GM23338 (cell line): Measurements from ENCODE around the gene EFCAB6. TPM values are rescaled to one million over a fixed set of nuclear protein-coding genes. Genes with fewer than 3 reads are reported as not detected.

Source experiments
- ATAC-seq: fragments of 200-7000 bp; cut with Tn5 transposase; 3 replicates; pipeline ENCODE4 v1.9.1; 2020
- DNase-seq: peaks from one replicate; pipeline ENCODE4 v3.0.0-alpha.2; 2015; ENCODE audit warnings: low spot score
- H2AFZ ChIP-seq: fragments of 200-600 bp; sonication (generic); 2 replicates; pipeline ENCODE4 v1.8.0; 2016; ENCODE audit warnings: antibody characterized with exemption, mild to moderate bottlenecking, moderate library complexity
- H3F3A ChIP-seq: fragments of 200-600 bp; sonication (generic); replicated peaks from 2 replicates; pipeline ENCODE4 v1.8.0; 2017; ENCODE audit warnings: antibody characterized with exemption, mixed run types, low read depth
- H3K27ac ChIP-seq: fragments of 200-600 bp; sonication (generic); 2 replicates; pipeline ENCODE4 v1.6.1; 2016; ENCODE audit warnings: low read depth
- H3K27me3 ChIP-seq: fragments of 200-600 bp; sonication (generic); 2 replicates; pipeline ENCODE4 v1.8.0; 2016; ENCODE audit warnings: mild to moderate bottlenecking, mixed run types, moderate library complexity; ENCODE audit not compliant: insufficient read depth
- H3K36me3 ChIP-seq: fragments of 200-600 bp; sonication (generic); 2 replicates; pipeline ENCODE4 v1.8.0; 2016; ENCODE audit warnings: mild to moderate bottlenecking; ENCODE audit not compliant: insufficient read depth
- H3K4me1 ChIP-seq: fragments of 200-600 bp; sonication (generic); 2 replicates; pipeline ENCODE4 v1.8.0; 2016; ENCODE audit warnings: mild to moderate bottlenecking, moderate library complexity; ENCODE audit not compliant: insufficient read depth
- H3K4me2 ChIP-seq: fragments of 200-600 bp; sonication (generic); 2 replicates; pipeline ENCODE4 v1.7.1; 2017; ENCODE audit warnings: mixed run types
- H3K4me3 ChIP-seq: fragments of 200-600 bp; sonication (generic); 2 replicates; pipeline ENCODE4 v1.6.1; 2016; ENCODE audit warnings: mixed run types
- H3K79me2 ChIP-seq: fragments of 200-600 bp; sonication (generic); replicated peaks from 2 replicates; pipeline ENCODE4 v1.8.0; 2017; ENCODE audit warnings: mild to moderate bottlenecking; ENCODE audit not compliant: insufficient read depth
- H3K9me2 ChIP-seq: fragments of 200-600 bp; sonication (generic); 2 replicates; pipeline ENCODE4 v1.8.0; 2017; ENCODE audit not compliant: insufficient read depth
- H4K20me1 ChIP-seq: fragments of 200-600 bp; sonication (generic); replicated peaks from 2 replicates; pipeline ENCODE4 v1.8.0; 2017; ENCODE audit warnings: mild to moderate bottlenecking; ENCODE audit not compliant: insufficient read depth
- H3K27ac Mint-ChIP-seq: 2 replicates; pipeline ENCODE4 v1.8.0; 2020; ENCODE audit warnings: inconsistent platforms, mild to moderate bottlenecking, moderate library complexity, mixed read lengths
- H3K27me3 Mint-ChIP-seq: 3 replicates; pipeline ENCODE4 v1.8.0; 2022; ENCODE audit warnings: low read depth, mild to moderate bottlenecking, moderate library complexity, mixed read lengths, inconsistent platforms; ENCODE audit not compliant: insufficient read depth, poor library complexity
- H3K36me3 Mint-ChIP-seq: 3 replicates; pipeline ENCODE4 v1.8.0; 2021; ENCODE audit warnings: low read depth, mild to moderate bottlenecking, inconsistent platforms, moderate library complexity, mixed read lengths
- H3K4me1 Mint-ChIP-seq: 3 replicates; pipeline ENCODE4 v1.8.0; 2020; ENCODE audit warnings: mild to moderate bottlenecking, inconsistent platforms, mixed read lengths
- H3K4me3 Mint-ChIP-seq: 3 replicates; pipeline ENCODE4 v1.8.0; 2021; ENCODE audit warnings: moderate library complexity, mild to moderate bottlenecking, inconsistent platforms, mixed read lengths
- H3K9me3 Mint-ChIP-seq: 3 replicates; pipeline ENCODE4 v1.8.0; 2020; ENCODE audit warnings: moderate library complexity, mild to moderate bottlenecking, inconsistent platforms, mixed read lengths
- CREB1 ChIP-seq: fragments of 250-450 bp; sonication (Bioruptor Pico); IDR thresholded peaks from 2 replicates; pipeline ENCODE4 v1.5.0; 2020; ENCODE audit warnings: low read depth, mild to moderate bottlenecking, moderate library complexity
- EZH2 ChIP-seq: fragments of 200-600 bp; sonication (generic); IDR thresholded peaks from one replicate; pipeline ENCODE4 v1.8.0; 2017; ENCODE audit warnings: antibody characterized with exemption, mild to moderate bottlenecking, low read depth; ENCODE audit not compliant: unreplicated experiment
- EZH2phosphoT487 ChIP-seq: fragments of 200-600 bp; sonication (generic); IDR thresholded peaks from one replicate; pipeline ENCODE4 v1.8.1; 2018; ENCODE audit warnings: antibody characterized with exemption; ENCODE audit not compliant: unreplicated experiment
- JUNB ChIP-seq: IDR thresholded peaks from one replicate; pipeline ENCODE4 v1.6.1; 2016; ENCODE audit warnings: antibody characterized with exemption; ENCODE audit not compliant: unreplicated experiment
- NANOG ChIP-seq: IDR thresholded peaks from 2 replicates; pipeline ENCODE4 v1.6.1; 2016; ENCODE audit warnings: antibody characterized with exemption, borderline replicate concordance
- POLR2AphosphoS5 ChIP-seq: IDR thresholded peaks from 2 replicates; pipeline ENCODE4 v1.6.1; 2016; ENCODE audit warnings: antibody characterized with exemption, low read depth
- ZNF114 ChIP-seq: fragments of 250-450 bp; sonication (Bioruptor Pico); IDR thresholded peaks from 2 replicates; pipeline ENCODE4 v1.5.0; 2020; ENCODE audit warnings: mild to moderate bottlenecking, moderate library complexity
- ZNF331 ChIP-seq: fragments of 250-450 bp; sonication (Bioruptor Pico); IDR thresholded peaks from 2 replicates; pipeline ENCODE4 v1.5.0; 2020; ENCODE audit warnings: low read depth, mild to moderate bottlenecking, moderate library complexity
- ZNF462 ChIP-seq: fragments of 250-450 bp; sonication (Bioruptor Pico); IDR thresholded peaks from 2 replicates; pipeline ENCODE4 v1.5.0; 2020; ENCODE audit warnings: mild to moderate bottlenecking, moderate library complexity
- polyA plus RNA-seq: library from polyadenylated mRNA; unstranded; fragments of >200 nt; fragmentation: Nextera tagmentation; extraction: Ambion mirVana; gene quantifications from 2 replicates; pipeline ENCODE4 v1.2.1, GENCODE V29; 2016
- total RNA-seq: library from RNA; depleted of rRNA; stranded (reverse); fragments of >200 nt; shearing (Covaris generic); gene quantifications from 2 replicates; pipeline ENCODE4 v1.2.3, GENCODE V29; 2014
- TF ChIP-seq, protein P1 (sequence below), 2 experiments: fragments of 200-600 bp in 1 of 2; sonication (generic) in 1 of 2; conservative IDR thresholded peaks; 2 replicates each; pipeline versions ENCODE4 v1.5.1 to v1.6.1; 2016 to 2017; ENCODE audit warnings: antibody characterized with exemption in 2 of 2, low read depth in 2 of 2, mild to moderate bottlenecking in 2 of 2, moderate library complexity in 1 of 2
- TF ChIP-seq, protein P2 (sequence below): IDR thresholded peaks from 2 replicates; pipeline ENCODE4 v1.6.1; 2016; ENCODE audit warnings: antibody characterized with exemption
- TF ChIP-seq, protein P3 (sequence below): IDR thresholded peaks from one replicate; pipeline ENCODE4 v1.6.1; 2018; ENCODE audit warnings: antibody characterized with exemption; ENCODE audit not compliant: unreplicated experiment

The EFCAB6 gene
- total and polyA plus RNA-seq, 2 experiments from 2014 or later: 1.1 to 1.8 TPM

DNA sequence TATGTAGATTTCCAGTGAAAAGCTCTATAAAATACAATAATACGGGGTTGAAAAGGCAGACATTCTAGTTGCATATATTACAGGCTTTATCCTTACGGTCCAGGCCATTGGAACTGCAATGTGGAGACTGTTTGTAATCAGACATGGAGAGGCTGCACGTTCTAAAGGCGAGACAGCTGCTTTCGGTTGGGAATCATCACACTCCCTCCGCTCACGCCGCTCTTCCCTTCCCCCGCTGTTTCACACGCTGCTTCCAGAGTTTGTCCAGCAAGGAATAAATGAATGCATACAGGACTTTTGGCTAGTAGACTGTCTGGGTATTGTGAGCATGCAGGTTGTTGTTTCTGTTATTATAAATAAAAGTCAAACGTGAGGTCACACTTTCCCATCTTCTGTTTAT is 13.5 kb upstream of the EFCAB6 start (continued):
- TF ChIP-seq, protein P1, sequence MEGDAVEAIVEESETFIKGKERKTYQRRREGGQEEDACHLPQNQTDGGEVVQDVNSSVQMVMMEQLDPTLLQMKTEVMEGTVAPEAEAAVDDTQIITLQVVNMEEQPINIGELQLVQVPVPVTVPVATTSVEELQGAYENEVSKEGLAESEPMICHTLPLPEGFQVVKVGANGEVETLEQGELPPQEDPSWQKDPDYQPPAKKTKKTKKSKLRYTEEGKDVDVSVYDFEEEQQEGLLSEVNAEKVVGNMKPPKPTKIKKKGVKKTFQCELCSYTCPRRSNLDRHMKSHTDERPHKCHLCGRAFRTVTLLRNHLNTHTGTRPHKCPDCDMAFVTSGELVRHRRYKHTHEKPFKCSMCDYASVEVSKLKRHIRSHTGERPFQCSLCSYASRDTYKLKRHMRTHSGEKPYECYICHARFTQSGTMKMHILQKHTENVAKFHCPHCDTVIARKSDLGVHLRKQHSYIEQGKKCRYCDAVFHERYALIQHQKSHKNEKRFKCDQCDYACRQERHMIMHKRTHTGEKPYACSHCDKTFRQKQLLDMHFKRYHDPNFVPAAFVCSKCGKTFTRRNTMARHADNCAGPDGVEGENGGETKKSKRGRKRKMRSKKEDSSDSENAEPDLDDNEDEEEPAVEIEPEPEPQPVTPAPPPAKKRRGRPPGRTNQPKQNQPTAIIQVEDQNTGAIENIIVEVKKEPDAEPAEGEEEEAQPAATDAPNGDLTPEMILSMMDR (conservative IDR thresholded peaks at IDR 0.05; ENCODE audit: low read depth in 2 of 2): no peak
- TF ChIP-seq JUNB: no peak
- no peak for TF ChIP-seq CREB1 (CRISPR knock-in tag)
- TF ChIP-seq ZNF114 (CRISPR knock-in tag): no peak
- no peak for TF ChIP-seq EZH2phosphoT487
- TF ChIP-seq, protein P2, sequence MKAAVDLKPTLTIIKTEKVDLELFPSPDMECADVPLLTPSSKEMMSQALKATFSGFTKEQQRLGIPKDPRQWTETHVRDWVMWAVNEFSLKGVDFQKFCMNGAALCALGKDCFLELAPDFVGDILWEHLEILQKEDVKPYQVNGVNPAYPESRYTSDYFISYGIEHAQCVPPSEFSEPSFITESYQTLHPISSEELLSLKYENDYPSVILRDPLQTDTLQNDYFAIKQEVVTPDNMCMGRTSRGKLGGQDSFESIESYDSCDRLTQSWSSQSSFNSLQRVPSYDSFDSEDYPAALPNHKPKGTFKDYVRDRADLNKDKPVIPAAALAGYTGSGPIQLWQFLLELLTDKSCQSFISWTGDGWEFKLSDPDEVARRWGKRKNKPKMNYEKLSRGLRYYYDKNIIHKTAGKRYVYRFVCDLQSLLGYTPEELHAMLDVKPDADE: no peak
- no peak for TF ChIP-seq EZH2
- no peak for TF ChIP-seq ZNF331 (CRISPR knock-in tag)
- no peak for TF ChIP-seq POLR2AphosphoS5

GRCh38 chr22:43824724-43825420 is 12.8 kb upstream of the EFCAB6 start:
- H3F3A ChIP-seq: no peaks in the 10 kb centered on the region
- no peak overlapping the region for H3K27ac ChIP-seq
- no peak overlapping the region for H3K4me2 ChIP-seq
- no peaks in the 10 kb centered on the region for H3K9me2 ChIP-seq
- no peak overlapping the region for H3K4me3 ChIP-seq
- no peak overlapping the region for H3K4me3 Mint-ChIP-seq
- peaks cover 3% of the 10 kb centered on the region; the same call in 1 of the 3 replicates for H3K9me3 Mint-ChIP-seq
- peaks cover 15% of the 10 kb centered on the region for H3K27me3 Mint-ChIP-seq
- H3K27ac Mint-ChIP-seq: no peak overlapping the region
- H4K20me1 ChIP-seq: peaks cover 9% of the 10 kb centered on the region
- H3K4me1 Mint-ChIP-seq: peaks cover 78% of the 10 kb centered on the region
- H3K36me3 Mint-ChIP-seq: peaks cover 22% of the 10 kb centered on the region
- no peaks in the 10 kb centered on the region for H3K79me2 ChIP-seq
- peaks cover 6% of the 10 kb centered on the region for H3K36me3 ChIP-seq
- DNase-seq (no peak), ATAC-seq (no peak)
- no peak overlapping the region for H2AFZ ChIP-seq
- peaks cover 21% of the 10 kb centered on the region for H3K4me1 ChIP-seq
- no peaks in the 10 kb centered on the region for H3K27me3 ChIP-seq
- no peak for TF ChIP-seq EZH2
- TF ChIP-seq NANOG: no peak
- no peak for TF ChIP-seq ZNF331 (CRISPR knock-in tag)
- TF ChIP-seq POLR2AphosphoS5: no peak
- TF ChIP-seq EZH2phosphoT487: no peak
- no peak for TF ChIP-seq ZNF462
- TF ChIP-seq, protein P3, sequence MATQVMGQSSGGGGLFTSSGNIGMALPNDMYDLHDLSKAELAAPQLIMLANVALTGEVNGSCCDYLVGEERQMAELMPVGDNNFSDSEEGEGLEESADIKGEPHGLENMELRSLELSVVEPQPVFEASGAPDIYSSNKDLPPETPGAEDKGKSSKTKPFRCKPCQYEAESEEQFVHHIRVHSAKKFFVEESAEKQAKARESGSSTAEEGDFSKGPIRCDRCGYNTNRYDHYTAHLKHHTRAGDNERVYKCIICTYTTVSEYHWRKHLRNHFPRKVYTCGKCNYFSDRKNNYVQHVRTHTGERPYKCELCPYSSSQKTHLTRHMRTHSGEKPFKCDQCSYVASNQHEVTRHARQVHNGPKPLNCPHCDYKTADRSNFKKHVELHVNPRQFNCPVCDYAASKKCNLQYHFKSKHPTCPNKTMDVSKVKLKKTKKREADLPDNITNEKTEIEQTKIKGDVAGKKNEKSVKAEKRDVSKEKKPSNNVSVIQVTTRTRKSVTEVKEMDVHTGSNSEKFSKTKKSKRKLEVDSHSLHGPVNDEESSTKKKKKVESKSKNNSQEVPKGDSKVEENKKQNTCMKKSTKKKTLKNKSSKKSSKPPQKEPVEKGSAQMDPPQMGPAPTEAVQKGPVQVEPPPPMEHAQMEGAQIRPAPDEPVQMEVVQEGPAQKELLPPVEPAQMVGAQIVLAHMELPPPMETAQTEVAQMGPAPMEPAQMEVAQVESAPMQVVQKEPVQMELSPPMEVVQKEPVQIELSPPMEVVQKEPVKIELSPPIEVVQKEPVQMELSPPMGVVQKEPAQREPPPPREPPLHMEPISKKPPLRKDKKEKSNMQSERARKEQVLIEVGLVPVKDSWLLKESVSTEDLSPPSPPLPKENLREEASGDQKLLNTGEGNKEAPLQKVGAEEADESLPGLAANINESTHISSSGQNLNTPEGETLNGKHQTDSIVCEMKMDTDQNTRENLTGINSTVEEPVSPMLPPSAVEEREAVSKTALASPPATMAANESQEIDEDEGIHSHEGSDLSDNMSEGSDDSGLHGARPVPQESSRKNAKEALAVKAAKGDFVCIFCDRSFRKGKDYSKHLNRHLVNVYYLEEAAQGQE: no peak
